Activated CD8-positive, alpha-beta memory T cell treated with anti-CD3 and anti-CD28 coated beads, Interleukin-2, amount 50 U/mL, for 24 hours (primary cell): ENCODE data around the gene MYO1H.
"Not testable (repeated sequence)": the region's sequence is repeated elsewhere in the genome, so short reads cannot be mapped to it uniquely, and the experiment has no call there.

Experiments
- DNase-seq: peaks from one replicate; pipeline ENCODE4 v3.0.0-alpha.2; 2020; ENCODE audit errors: extremely low read depth

The MYO1H gene, protein sequence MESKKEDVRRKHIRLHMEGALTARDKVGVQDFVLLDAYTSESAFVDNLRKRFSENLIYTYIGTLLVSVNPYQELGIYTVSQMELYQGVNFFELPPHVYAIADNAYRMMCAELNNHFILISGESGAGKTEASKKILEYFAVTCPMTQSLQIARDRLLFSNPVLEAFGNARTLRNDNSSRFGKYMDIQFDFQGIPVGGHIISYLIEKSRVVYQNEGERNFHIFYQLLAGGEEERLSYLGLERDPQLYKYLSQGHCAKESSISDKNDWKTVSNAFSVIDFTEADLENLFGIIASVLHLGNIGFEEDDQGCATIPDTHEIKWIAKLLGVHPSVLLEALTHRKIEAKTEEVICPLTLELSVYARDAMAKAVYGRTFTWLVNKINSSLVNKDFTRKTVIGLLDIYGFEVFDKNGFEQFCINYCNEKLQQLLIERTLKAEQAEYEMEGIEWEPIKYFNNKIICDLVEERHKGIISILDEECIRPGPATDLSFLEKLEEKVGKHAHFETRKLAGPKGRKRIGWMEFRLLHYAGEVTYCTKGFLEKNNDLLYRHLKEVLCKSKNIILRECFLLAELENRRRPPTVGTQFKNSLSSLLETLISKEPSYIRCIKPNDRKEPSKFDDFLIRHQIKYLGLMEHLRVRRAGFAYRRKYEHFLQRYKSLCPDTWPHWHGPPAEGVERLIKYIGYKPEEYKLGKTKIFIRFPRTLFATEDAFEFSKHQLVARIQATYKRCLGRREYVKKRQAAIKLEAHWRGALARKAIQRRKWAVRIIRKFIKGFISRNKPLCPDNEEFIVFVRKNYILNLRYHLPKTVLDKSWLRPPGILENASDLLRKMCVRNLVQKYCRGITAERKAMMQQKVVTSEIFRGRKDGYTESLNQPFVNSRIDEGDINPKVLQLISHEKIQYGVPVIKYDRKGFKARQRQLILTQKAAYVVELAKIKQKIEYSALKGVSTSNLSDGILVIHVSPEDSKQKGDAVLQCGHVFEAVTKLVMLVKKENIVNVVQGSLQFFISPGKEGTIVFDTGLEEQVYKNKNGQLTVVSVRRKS

DNA sequence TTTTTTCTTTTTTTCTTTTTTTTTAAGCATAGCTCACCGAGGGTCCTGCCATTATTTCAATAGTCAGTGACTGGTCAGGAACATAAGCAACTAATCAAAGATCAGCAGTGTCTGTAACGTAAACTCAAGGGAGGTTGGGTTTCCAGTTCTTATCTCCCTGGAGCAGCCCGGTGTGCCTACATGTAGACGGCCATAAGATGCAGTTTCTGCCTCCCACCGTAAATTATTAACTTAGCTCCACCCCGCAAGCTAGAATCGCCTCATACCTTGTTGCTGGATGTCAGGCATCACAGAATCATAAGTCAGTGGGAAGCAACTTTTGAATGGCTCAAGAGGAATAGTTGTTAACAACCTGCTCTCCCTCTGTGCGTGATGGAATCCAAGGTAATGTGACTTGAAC is at the start of gene MYO1H:
Gene MYO1H (plus strand): TSS at position 312 of the 400 bp plus-strand sequence. CDS start 61 bp downstream, at position 373.
- no peak for DNase-seq

DNA sequence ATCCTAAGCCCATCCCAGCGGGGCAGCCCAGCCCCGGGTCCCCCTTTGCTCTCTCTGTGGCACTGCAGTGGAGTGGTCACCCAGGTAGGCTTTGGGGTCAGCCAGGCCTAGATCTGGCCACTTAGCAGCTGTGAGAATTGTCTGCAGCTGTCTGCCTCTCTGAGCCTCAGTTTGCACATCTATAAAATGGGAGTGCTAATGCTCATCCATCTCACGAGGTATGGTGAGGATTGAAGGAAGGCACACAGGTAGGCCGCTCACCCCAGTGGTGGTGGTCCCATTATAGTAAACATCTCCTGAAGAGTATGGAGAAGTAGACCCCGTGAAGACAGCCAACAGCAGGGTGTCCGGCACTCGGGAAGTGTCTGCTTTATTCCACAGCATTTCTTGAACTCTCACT is 47.9 kb upstream of the MYO1H start:
- no peak for DNase-seq

DNA sequence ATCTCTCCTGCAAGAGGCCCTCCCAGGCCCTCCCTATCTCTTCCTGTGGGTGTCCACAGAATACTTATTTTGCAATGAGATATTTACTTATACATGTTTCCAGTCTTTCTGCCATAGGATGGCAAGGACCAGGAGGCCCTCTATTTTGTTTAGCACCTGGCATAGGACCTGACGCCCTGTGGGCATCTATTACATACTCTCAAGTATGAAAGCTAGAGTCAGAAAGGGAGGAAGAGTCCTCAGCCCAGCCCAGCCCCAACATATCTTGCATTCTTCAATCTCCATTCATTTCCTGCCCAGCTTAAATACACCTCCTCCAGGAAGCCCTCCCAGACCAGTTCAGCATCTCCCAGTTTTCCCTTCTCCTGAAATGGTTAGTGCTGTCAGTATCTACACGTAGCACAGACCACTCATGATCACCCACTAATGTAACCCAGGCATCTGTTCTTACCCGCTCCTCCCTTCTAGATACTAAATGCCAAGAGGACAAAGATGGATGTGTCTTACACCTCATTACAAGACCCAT is 46.0 kb upstream of the MYO1H start:
- DNase-seq = no peak

DNA sequence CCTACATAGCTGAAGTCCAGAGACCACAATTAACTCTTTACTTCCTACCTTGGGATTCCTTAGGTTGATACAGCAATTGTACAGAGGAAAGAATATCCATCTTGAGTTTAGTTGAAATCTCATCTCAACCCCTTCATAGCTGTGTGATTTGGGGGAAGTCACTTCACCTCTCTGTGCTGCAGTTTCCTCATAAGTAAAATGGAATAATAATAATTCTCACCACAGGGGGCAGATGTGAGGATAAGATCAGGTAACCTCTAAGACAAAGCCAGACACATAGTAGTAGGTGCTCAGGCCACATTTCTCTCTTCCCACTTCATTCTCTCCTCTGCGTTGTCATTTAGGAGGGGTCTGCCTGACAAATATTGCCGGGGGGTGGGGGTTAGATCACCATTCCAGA is 45.3 kb upstream of the MYO1H start:
- no peak for DNase-seq

DNA sequence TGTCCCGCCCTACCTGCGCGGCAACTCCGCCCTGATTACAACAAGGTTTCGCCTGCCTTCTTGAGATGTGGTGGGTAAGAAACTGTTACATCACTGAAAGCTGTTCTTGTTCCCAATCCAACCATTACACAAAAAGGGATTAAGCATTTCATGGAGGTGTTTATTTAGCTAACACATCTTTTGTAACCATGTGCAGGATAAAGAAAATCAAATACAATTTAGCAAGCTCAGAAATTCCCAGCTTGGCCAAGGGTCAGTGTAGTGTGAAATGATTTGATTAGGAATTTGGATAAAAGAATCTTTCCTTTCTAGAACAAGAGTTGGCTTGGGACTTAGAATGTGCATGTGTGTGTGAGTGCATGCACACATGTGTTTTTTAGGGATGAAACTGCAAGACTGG is 44.9 kb upstream of the MYO1H start:
- DNase-seq = no peak

DNA sequence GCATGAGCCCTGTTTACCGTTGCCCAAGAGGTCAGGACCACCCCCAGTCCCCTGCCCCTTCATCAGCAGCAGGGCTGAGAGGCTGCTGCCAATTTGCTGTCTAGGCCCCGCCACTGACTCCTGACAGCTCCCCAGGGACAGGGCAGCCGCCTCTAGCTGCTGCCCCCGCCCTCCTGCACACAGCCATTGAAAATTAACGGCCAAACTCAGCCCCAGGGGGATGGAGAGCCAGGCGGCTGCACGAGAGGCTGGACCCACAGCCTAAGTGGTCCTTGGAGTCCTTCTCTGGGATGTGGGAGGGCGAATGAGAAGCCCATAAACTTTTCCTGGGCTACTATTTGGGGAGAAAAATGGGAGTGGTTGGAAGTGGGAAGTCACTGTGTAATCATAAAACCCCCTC is 43.2 kb upstream of the MYO1H start:
- DNase-seq = no peak

DNA sequence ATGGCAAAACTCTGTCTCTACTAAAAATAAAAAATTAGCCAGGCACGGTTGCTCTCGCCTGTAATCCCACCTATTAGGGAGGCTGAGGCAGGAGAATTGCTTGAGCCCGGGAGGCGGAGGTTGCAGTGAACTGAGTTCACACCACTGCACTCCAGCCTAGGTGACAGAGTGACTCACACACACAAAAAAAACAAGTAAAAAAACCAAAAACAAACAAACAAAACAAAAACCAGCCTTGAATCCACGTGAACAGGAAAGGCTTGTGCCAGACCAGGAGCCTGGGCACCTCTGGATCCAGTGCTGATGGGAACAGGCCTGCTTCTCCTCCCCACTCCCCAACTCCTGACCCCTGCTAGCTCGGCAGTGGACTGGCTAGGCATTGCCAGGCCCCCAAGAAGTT is 42.2 kb upstream of the MYO1H start:
- no peak for DNase-seq

DNA sequence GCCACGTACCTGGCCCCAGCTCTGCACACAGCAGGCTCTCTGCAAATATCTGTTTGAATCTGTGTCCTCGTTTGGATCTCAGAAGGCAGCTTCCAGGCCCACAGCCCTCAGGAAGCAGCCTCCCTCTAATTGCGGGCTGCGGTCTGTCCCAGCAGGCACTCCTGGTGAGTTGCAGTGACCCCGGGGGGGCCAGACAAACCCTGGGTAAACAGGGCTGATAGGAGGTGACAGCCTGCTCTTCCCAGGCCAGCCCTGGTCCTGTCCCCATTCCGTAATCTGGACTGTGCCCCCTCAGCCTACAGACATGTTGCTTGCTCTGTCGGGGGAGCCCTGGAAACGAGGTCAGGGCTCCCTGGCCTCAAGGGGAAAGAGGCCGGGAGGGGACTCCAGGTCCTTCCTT is 40.6 kb upstream of the MYO1H start:
- no peak for DNase-seq

DNA sequence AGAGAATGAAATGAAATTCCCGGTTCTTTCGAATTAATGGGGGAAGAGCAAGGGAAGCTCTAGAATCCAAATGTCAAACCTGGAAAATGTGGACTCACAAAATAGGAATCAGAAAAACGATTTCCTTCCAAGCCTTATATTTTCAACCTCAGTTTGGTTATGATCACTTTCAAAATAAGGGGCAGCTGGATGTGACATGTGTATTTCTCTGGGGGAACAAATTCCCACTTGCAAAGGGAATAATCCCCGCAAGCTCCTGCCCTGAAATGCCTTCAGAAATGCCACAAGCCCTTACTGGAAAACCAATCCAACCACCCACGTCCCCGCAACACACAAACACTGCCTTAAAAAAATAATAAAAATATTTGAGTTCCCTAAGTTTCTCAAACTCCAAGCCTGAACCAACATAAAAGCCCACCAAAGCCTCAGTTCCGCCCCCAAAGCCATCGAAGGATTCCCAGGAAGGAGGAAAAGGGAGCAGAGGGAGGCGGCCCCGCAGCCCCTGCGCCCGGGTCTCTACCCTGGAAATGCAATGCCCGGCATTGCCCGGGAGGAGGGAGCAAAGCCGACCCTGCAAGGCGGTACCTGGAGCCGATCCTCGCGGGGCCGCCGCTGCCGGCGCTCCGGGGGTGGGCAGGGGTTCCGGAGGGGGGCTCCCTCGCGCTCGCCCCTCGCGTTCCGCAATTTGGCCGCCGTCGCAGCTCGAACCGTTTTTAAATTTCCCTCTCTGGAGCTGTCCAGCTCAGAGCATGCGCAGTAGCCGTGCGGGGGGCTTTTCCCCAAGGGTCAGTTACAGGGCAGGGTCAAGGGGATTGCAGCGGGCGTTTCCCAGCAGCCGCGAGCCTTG is 38.9 kb upstream of the MYO1H start, which contains the start of gene FOXN4:
Gene FOXN4 (minus strand): TSS at position 751 of the 847 bp plus-strand sequence. CDS start 963 bp downstream, outside the sequence.
- DNase-seq = no peak

DNA sequence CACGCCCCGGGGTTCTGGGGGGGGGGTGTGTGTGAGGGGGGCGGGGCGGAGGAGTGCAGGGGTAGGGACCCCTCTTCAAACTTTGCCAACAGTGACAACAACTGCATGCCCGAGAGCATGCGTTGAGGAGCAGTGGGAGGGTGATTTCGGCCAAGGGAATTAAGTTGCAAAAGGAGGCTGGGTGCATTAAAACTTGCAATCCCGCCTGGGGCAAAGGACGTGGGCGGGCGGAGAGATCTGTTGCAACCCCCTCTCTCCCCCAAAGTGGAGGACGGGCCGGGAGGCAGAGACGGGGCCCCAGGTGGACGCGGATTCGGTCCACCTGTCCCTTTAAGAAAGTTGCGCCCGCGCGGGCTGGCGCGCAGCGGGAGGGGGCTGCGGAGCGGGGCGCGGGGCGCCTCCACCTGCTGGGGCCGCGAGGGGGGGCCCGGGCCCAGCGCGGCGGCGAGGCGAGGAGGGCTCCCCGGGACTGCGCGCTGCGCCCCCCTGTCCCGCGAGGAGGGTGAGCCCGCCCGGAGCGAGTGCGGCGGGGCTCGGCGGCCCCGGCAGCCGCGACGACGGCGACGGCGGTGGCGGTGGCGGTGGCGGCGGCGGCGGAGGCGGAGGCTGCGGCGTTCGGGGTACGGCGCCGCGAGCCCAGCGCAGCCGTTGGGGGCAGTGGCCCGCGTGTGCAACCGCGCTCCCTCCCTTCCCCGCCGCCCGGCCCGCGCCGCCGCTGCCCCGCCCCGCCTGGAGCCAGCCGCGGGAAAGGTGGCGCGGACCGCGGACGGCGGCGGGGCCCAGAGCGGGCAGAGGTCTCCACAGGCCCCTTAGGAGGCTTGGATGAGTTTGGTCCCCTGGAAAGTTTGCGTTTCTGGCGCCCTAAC is 38.1 kb upstream of the MYO1H start:
- no peak for DNase-seq

DNA sequence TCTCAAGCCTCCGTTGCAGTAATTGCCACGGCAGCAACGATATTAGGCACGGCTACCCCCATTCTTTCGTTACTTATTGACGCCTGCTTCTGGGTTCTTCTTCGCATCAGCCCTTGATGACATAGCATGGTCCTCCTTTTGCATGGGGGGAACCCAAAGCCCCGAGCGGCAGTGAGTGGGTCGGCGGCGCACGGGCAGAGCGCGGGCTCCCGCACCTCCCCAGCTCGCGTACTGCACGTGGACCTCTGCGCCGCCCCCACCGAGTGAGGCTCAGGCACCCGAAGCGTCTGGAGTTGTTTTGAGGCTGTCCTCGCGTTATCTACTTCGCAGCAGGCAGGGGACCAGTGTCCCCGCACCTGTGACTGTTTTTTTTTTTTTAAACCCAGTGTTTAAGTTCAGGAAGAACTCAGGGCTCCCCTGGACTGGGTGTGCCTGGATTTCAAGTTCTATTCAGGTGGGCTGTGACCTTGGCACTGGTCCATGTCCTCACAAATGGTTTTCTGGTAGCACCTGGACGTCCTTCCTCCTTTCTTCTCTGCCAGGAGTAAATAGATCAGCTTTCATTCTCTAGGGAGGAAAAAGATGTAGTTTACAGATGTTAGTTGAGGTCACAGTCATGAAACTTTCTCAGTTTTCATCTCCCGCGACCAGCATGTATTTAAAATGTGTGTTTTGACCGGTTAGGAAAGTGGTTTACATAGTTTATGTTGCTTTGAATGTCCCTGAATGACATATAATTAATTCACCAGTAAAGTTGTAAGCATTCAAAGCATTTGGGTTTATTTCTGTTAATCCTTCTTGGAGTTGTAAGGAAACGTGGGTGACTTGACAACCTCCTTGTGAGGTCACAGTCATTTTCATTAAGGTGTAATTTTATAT is 37.2 kb upstream of the MYO1H start:
- no peak for DNase-seq

DNA sequence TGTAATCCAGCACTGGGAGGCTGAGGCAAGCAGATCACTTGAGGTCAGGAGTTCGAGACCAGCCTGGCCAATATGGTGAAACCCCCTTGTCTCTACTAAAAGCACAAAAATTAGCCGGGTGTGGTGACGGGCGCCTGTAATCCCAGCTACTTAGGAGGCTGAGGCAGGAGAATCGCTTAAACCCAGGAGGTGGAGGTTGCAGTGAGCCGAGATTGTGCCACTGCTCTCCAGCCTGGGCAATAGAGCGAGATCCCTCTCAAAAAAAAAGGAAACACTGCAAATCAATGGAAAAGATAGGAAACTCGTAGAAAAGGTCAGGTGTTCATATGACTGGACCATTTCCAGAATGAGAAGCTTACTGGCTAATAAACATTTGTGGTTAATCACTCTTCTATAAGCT is 26.4 kb upstream of the MYO1H start:
- DNase-seq = not testable (repeated sequence)

DNA sequence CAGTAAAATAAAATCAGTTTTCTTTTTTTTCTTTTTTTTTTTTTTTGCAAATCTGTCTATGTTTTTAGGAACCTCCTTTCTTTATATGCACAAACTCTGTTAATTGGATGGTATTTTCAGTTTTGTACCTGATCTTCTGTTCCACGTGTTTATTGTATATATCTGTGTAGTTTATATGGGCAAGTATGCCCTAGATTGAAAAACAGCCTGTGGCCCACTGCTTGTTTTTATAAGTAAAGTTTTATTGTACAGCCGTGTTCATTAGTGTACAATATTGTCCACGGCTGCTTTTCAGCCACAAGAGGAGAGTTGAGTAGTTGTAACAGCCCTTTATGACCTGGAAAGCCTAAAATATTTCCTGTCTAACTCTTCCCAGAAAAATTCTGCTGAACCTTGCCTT is 18.7 kb upstream of the MYO1H start:
- DNase-seq = no peak

DNA sequence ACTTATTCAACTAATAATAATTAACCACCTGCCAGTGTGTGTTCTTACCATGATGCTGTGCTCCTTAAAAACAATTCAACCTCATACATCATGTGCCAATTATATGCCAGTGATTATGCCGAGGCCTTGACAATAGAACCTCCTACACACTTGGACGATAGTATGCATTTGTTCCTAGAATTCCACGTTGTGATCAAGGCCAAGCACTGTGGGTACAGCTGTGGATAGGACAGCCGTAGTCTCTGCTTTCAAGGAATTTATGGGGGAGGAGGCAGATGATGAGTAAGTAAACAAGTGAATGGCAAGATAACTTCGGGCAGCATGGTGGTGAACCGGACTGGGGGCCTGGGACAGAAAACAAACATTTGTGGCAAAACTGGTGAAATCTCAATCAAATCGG is 18.0 kb upstream of the MYO1H start:
- DNase-seq = no peak

DNA sequence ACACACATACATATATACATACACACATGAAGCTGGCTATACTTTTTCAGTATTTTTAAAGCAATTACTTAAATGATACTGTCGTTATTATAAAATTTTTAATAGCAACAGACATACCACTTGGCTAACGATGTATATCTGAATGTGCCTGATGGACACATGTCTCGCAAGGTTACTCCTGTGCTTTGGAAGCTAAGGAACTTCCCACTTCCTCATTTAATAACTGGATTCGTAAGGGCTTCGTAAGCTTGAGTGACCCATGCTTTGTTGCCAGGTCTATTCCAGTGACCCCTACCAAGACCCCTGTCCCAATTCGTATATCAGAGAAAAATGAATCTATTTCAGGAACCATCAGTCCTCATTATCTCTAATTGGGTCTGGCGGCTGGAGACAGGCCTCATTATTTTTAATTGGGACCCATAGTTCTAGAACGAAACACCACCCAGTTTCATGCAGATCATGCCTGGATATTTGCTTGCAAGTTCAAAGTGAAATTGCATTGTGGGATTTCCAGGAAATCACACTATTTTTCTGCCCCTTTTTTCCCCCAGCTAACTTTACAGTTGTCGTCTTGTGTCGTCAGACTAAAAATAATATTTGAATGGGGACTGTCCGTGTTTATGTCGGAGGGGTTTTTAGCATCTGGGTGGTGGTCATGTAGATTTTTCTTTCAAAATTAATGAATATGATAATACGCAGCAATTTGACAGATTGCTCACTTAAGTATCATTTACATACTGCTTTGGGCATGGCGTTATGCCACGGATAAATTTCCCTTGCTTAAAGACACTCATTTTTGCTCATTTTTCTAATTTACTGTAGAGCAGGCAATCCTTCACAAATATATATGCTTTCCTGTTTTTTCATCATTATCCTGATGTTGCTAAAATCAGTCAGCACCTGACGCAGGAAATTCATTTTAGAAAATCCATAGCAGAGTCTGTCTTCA is 17.1 kb upstream of the MYO1H start:
- DNase-seq = no peak

DNA sequence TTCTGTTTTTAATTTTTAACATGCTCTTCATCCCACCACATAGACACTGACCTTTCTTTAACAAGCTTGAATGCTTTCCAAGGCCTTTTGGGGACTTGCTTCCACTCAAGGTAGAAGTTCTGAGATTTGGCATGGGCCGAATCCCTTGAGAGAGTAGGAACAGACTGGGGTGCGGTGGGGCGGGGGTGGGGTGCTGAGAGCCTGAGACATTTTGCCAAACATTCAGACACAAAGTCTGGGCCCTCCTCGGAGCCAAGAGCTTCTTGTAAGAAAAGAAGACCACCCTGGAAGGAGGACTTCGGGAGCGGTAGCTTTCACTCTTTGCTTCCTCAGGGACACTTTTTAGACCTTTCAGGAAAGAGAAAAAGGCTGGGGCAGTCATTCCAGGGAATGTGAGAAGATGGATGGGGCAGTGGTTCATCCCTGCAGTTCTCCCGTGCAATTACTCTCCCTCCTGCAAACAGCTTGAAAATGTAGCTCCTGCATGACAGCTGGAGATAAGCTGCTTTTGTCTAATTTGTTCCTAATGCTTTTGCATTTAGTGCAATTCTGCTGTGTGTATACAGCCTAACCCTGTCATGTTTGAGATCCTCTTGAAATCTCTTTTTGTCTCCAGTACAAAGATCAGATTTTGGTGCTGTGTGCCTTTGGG is 16.3 kb upstream of the MYO1H start:
- DNase-seq = no peak

DNA sequence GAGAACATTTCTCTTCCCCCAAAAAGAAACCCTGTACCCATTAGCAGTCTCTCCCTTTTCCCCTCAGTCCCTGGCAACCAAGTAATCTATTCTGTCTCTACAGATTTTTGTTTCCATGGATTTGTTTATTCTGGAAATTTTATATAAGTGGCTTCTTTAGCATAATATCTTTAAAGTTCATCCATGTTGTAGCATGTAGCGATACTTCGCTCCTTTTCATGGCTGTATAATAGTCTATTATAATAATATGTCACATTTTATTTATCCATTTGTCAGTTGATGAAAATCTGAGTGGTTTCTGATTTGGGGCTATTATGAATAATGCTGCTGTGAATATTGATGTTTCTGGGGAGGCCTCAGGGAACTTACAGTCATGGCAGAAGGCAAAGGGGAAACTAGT is 12.8 kb upstream of the MYO1H start:
- DNase-seq = no peak

DNA sequence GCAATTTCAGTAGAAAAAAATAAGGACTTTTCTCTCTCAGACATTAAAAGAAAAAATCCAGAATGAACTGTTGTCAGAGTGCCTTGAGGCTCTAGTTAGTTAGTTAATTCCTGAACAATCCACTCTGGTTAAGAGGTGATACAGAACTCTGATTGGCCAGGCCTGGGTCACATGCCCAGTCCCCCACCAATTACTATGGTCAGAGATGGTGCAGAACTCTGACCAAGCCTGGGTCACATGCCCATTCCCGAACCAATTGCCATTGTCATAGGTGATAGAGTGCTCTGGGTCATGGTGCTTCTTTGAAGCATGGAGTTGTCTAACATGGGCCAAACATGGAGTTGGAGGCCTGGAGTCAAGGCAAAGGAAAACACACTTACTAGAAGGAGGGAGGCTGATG is 11.1 kb upstream of the MYO1H start:
- DNase-seq = no peak
